B cell (primary cell): ENCODE measurements around the gene XG. TPM values are rescaled to one million over a fixed set of nuclear protein-coding genes. Genes with fewer than 3 reads are reported as not detected.

Experiments used
- ATAC-seq: fragments of 200-7000 bp; cut with Tn5 transposase; one replicate; pipeline ENCODE4 v1.10.0; 2021; ENCODE audit warnings: low read depth, mild to moderate bottlenecking, moderate number of reproducible peaks, moderate library complexity
- CTCF ChIA-PET: fragments of 350-600 bp; sonication (Branson Sonifier 250); formaldehyde crosslinking; loops from one replicate; lab custom pipeline; 2021; ENCODE audit warnings: antibody characterized with exemption, inconsistent platforms; lab: Charles Lee
- POLR2A ChIA-PET: fragments of 350-600 bp; sonication (Branson Sonifier 250); formaldehyde crosslinking; loops from one replicate; lab custom pipeline; 2021; ENCODE audit warnings: antibody characterized with exemption; lab: Charles Lee
- DNase-seq: peaks from one replicate; pipeline ENCODE4 v3.0.0; 2013
- H2AFZ ChIP-seq: 2 replicates; pipeline ENCODE4 v1.6.1; 2012; ENCODE audit warnings: mild to moderate bottlenecking, low read depth, low read length; ENCODE audit not compliant: insufficient read depth, poor library complexity, severe bottlenecking
- H3K27ac ChIP-seq, 2 donors: 1 replicate in 1 of 2; 2 replicates in 1 of 2; pipeline ENCODE4 v1.5.1; 2012 to 2013; ENCODE audit warnings: low read length in 2 of 2, mild to moderate bottlenecking in 2 of 2, moderate library complexity in 1 of 2
- H3K27me3 ChIP-seq, 4 experiments: fragments of 200-600 bp in 1 of 4; sonication (generic) in 1 of 4; replicated peaks in 1 of 4; 1 replicate in 2 of 4; 2 replicates in 2 of 4; pipeline versions ENCODE4 v1.6.1 to v1.7.0; 2013 to 2016; ENCODE audit warnings: low read length in 3 of 4, mild to moderate bottlenecking in 2 of 4, mixed read lengths in 1 of 4, moderate library complexity in 1 of 4; ENCODE audit not compliant: insufficient read depth in 4 of 4, control insufficient read depth in 3 of 4; ENCODE audit errors: control extremely low read depth in 1 of 4
- H3K36me3 ChIP-seq, 2 experiments: replicated peaks in 1 of 2; 1 replicate in 1 of 2; 2 replicates in 1 of 2; pipeline versions ENCODE4 v1.6.1 to v1.7.1; 2013; ENCODE audit warnings: low read length in 1 of 2; ENCODE audit not compliant: insufficient read depth in 2 of 2, control insufficient read depth in 1 of 2; ENCODE audit errors: control extremely low read depth in 1 of 2, extremely low read depth in 1 of 2
- H3K4me1 ChIP-seq, 2 donors: fragments of 200-600 bp in 1 of 2; sonication (generic) in 1 of 2; 1 replicate in 1 of 2; 2 replicates in 1 of 2; pipeline versions ENCODE4 v1.5.1 to v1.6.1; 2013 to 2017; ENCODE audit warnings: low read length in 2 of 2; ENCODE audit not compliant: control insufficient read depth in 2 of 2, insufficient read depth in 2 of 2
- H3K4me2 ChIP-seq: replicated peaks from 2 replicates; pipeline ENCODE3; 2012; ENCODE audit warnings: mild to moderate bottlenecking, low read depth, low read length; ENCODE audit not compliant: poor library complexity, severe bottlenecking
- H3K4me3 ChIP-seq, 5 experiments: fragments of 200-600 bp in 1 of 5; sonication (generic) in 1 of 5; 1 replicate in 3 of 5; 2 replicates in 2 of 5; pipeline versions ENCODE4 v1.5.1 to v1.7.0; 2011 to 2016; ENCODE audit warnings: low read length in 4 of 5, mild to moderate bottlenecking in 4 of 5, low read depth in 2 of 5, control low read depth in 1 of 5, moderate library complexity in 1 of 5; ENCODE audit not compliant: insufficient read depth in 1 of 5; ENCODE audit errors: control extremely low read depth in 1 of 5, extremely low read depth in 1 of 5
- H3K79me2 ChIP-seq: fragments of 200-600 bp; sonication (generic); one replicate; pipeline ENCODE4 v1.6.0; 2016; ENCODE audit warnings: low read length; ENCODE audit not compliant: control insufficient read depth, insufficient read depth
- H3K9ac ChIP-seq: fragments of 200-600 bp; sonication (generic); 2 replicates; pipeline ENCODE4 v1.6.1; 2017; ENCODE audit warnings: mild to moderate bottlenecking, low read length, moderate library complexity
- H3K9me3 ChIP-seq, 3 donors: one replicate each; pipeline versions ENCODE4 v1.6.1 to v1.7.1; 2013; ENCODE audit warnings: low read length in 2 of 3; ENCODE audit not compliant: control insufficient read depth in 2 of 3, insufficient read depth in 1 of 3; ENCODE audit errors: control extremely low read depth in 1 of 3
- H4K20me1 ChIP-seq: 2 replicates; pipeline ENCODE4 v1.6.0; 2012; ENCODE audit warnings: mild to moderate bottlenecking, low read length; ENCODE audit not compliant: insufficient read depth, control insufficient read depth, poor library complexity, severe bottlenecking
- H3K27ac Mint-ChIP-seq: one replicate; pipeline ENCODE4 v1.8.0; 2021; ENCODE audit warnings: mixed read lengths
- H3K27me3 Mint-ChIP-seq: one replicate; pipeline ENCODE4 v1.8.0; 2021; ENCODE audit warnings: mixed read lengths
- H3K4me1 Mint-ChIP-seq: one replicate; pipeline ENCODE4 v1.8.0; 2021; ENCODE audit warnings: mixed read lengths
- H3K4me3 Mint-ChIP-seq: one replicate; pipeline ENCODE4 v1.8.0; 2021; ENCODE audit warnings: mixed read lengths
- H3K9me3 Mint-ChIP-seq: one replicate; pipeline ENCODE4 v1.8.0; 2022; ENCODE audit warnings: mixed read lengths; ENCODE audit not compliant: insufficient read depth
- CTCF ChIP-seq: fragments of 200-600 bp; IDR thresholded peaks from one replicate; pipeline ENCODE4 v1.8.0; 2022; ENCODE audit warnings: antibody characterized with exemption, mild to moderate bottlenecking
- EZH2 ChIP-seq: IDR thresholded peaks from 2 replicates; pipeline ENCODE4 v1.6.1; 2012; ENCODE audit warnings: borderline replicate concordance, low read depth, mild to moderate bottlenecking, moderate library complexity, low read length; ENCODE audit not compliant: insufficient read depth, poor library complexity, severe bottlenecking
- WGBS: methylation state at CpG from one replicate; pipeline ENCODE4 v1.1.5; 2013; ENCODE audit warnings: missing lambda C conversion rate; ENCODE audit not compliant: insufficient coverage; 5-methylcytosine and 5-hydroxymethylcytosine counted together
- intact Hi-C: fragments of 100-400 bp; cut with micrococcal nuclease; formaldehyde crosslinking; loops from one replicate; pipeline ENCODE4 v1.10.0; 2022
- polyA plus RNA-seq: library from polyadenylated mRNA; depleted of rRNA; stranded (reverse); fragments of >200 nt; gene quantifications from 2 replicates; pipeline ENCODE4 v1.2.3, GENCODE V29; 2012
- total RNA-seq, 2 donors: library from RNA; stranded (reverse); fragments of 120-200 nt in 1 of 2; gene quantifications; 1 replicate in 1 of 2; 2 replicates in 1 of 2; pipeline versions ENCODE4 v1.2.3 to v1.2.4, GENCODE V29; 2013 to 2022

The XG gene
- total and polyA plus RNA-seq, 2 donors (not counting 1 experiment from before 2014, with no cell fraction given), result 0.03 TPM; not detected in 1

GRCh38 chrX:2719774-2720447 lies 31.9 kb upstream of the XG start:
- Histone ChIP-seq H3K27me3 (no peaks in the 10 kb centered on the region), H3K36me3 (peaks cover 0 to 73% of the 10 kb centered on the region in 2 experiments), H3K4me3 (no peak overlapping the region), H3K4me1 (no peaks in the 10 kb centered on the region), H2AFZ (no peak overlapping the region), H3K9me3 (no peaks in the 10 kb centered on the region), H3K9ac (no peak overlapping the region), H3K79me2 (peaks cover 11% of the 10 kb centered on the region), H4K20me1 (peaks cover 6% of the 10 kb centered on the region), H3K27ac (no peak overlapping the region), H3K4me2 (no peak overlapping the region)
- no peak overlapping the region for H3K27ac Mint-ChIP-seq
- no peak for ATAC-seq
- intact Hi-C loops, result no loop called here
- H3K9me3 Mint-ChIP-seq, result no peaks in the 10 kb centered on the region
- 100% methylated on average over 2 of the region's 10 CpGs for WGBS
- no peak for DNase-seq
- no peaks in the 10 kb centered on the region for H3K27me3 Mint-ChIP-seq
- no peak overlapping the region for H3K4me3 Mint-ChIP-seq
- peaks cover 2% of the 10 kb centered on the region for H3K4me1 Mint-ChIP-seq
- CTCF ChIA-PET, result no interaction called here
- POLR2A ChIA-PET, result no interaction called here
- TF ChIP-seq EZH2 (no peak), CTCF (no peak)

- H3K4me3 Mint-ChIP-seq, result no peak overlapping the region
These were observed 28.5 kb upstream of the XG start for GRCh38 chrX:2723286-2723879.

More at GRCh38 chrX:2723286-2723879, 28.5 kb upstream of the XG start:
- DNase-seq (no peak), ATAC-seq (no peak)
- Histone ChIP-seq H3K4me2 (no peak overlapping the region), H3K9ac (no peak overlapping the region), H4K20me1 (no peaks in the 10 kb centered on the region), H2AFZ (no peak overlapping the region), H3K4me3 (no peak overlapping the region), H3K4me1 (no peaks in the 10 kb centered on the region), H3K79me2 (no peaks in the 10 kb centered on the region), H3K27me3 (no peaks in the 10 kb centered on the region), H3K9me3 (no peaks in the 10 kb centered on the region), H3K36me3 (peaks cover 2 to 64% of the 10 kb centered on the region in 2 experiments), H3K27ac (no peak overlapping the region)
- TF ChIP-seq EZH2, result no peak
- TF ChIP-seq CTCF, result no peak
- intact Hi-C loops, result no loop called here
- Mint-ChIP-seq H3K9me3 (no peaks in the 10 kb centered on the region), H3K4me1 (no peaks in the 10 kb centered on the region), H3K27me3 (no peaks in the 10 kb centered on the region), H3K27ac (no peak overlapping the region)
- POLR2A ChIA-PET, result no interaction called here
- 82% methylated on average over 11 of the region's 20 CpGs for WGBS
- CTCF ChIA-PET, result no interaction called here
